ENCODE data around the gene DMD.

DNA sequence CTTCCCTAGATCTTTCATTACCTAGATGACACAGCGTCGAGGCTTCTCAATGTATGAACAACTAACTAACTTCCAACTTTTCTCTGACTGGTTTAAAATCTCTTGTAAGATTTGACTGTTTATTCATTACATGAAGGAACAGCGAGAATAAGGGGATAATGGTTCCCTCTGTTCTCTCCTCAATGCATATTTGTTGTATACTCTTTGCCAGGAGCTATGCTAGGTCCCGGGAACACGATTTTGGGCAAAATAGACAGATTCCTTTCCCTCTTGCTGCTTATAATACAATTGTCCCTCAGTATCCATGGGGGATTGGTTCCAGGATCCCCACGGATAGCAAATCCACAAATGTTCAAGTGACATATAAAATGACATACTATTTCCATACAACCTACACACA is 1020.0 kb downstream of the DMD start:
- TF ChIP-seq MAFK (IDR thresholded peaks at IDR 0.05; ENCODE audit: low read depth, low read length) (no peak), CTCF (IDR thresholded peaks at IDR 0.05; ENCODE audit: control extremely low read depth in 1 of 3, insufficient read depth in 1 of 3, low read depth in 1 of 3, low read length in 3 of 3) (no peak), KDM5A (IDR thresholded peaks at IDR 0.05; ENCODE audit: low read length) (no peak), POLR2AphosphoS5 (IDR thresholded peaks at IDR 0.05; ENCODE audit: low read depth, low read length) (no peak), SP1 (IDR thresholded peaks at IDR 0.05; ENCODE audit: low read depth, low read length) (no peak), POLR2A (IDR thresholded peaks at IDR 0.05; ENCODE audit: control extremely low read depth in 1 of 2, low read depth in 2 of 2, low read length in 2 of 2) (no peak), SIN3A (conservative IDR thresholded peaks at IDR 0.05 in 1 of 2, IDR thresholded peaks at IDR 0.05 in 1 of 2; ENCODE audit: low read depth in 1 of 2, low read length in 2 of 2) (no peak), MAX (IDR thresholded peaks at IDR 0.05) (no peak)

Data from H1 (cell line).